CD4-positive, alpha-beta T cell treated with Interleukin-15 for 4 hours (primary cell): Measurements from ENCODE around the gene WIPF2.

ENCODE experiments used
- DNase-seq: peaks from one replicate; pipeline ENCODE4 v3.0.0-alpha.2; 2020; ENCODE audit warnings: low spot score

The WIPF2 gene

GRCh38 chr17:40218740-40219593 lies at the start of gene WIPF2:
Gene WIPF2 (plus strand): TSS chr17:40219304. CDS start chr17:40256460, 37,156 bp downstream.
- DNase-seq = peak; percentile 96

GRCh38 chr17:40170325-40170724 lies 48.8 kb upstream of the WIPF2 start:
- DNase-seq = no peak

GRCh38 chr17:40171750-40172149 lies 47.4 kb upstream of the WIPF2 start:
- DNase-seq = no peak

- no peak for DNase-seq
Measured at GRCh38 chr17:40173091-40173777, 45.9 kb upstream of the WIPF2 start.

GRCh38 chr17:40173778-40174135 lies 45.3 kb upstream of the WIPF2 start:
- DNase-seq = no peak

- DNase-seq = no peak
Measured at GRCh38 chr17:40174514-40174913, 44.6 kb upstream of the WIPF2 start.

GRCh38 chr17:40175928-40176753 lies 43.0 kb upstream of the WIPF2 start:
- DNase-seq = no peak

- DNase-seq = no peak
Measured at GRCh38 chr17:40176754-40177110, 42.4 kb upstream of the WIPF2 start.

GRCh38 chr17:40177275-40177874 lies 41.7 kb upstream of the WIPF2 start, which contains the start of gene RAPGEFL1:
Gene RAPGEFL1 (plus strand): TSS chr17:40177470. CDS start chr17:40177862, 392 bp downstream.
- peak; percentile 78 for DNase-seq

GRCh38 chr17:40178021-40178601 lies 41.0 kb upstream of the WIPF2 start:
- DNase-seq = no peak

GRCh38 chr17:40178660-40179059 lies 40.4 kb upstream of the WIPF2 start:
- no peak for DNase-seq

- DNase-seq = no peak
Measured at GRCh38 chr17:40179923-40180659, 39.0 kb upstream of the WIPF2 start.

GRCh38 chr17:40180694-40181093 lies 38.4 kb upstream of the WIPF2 start:
- no peak for DNase-seq

- DNase-seq = no peak
Measured at GRCh38 chr17:40181205-40181604, 37.9 kb upstream of the WIPF2 start.

- no peak for DNase-seq
Measured at GRCh38 chr17:40182606-40183005, 36.5 kb upstream of the WIPF2 start.

- no peak for DNase-seq
Measured at GRCh38 chr17:40187238-40187637, 31.9 kb upstream of the WIPF2 start.

- no peak for DNase-seq
Measured at GRCh38 chr17:40188694-40189093, 30.4 kb upstream of the WIPF2 start.

- DNase-seq = no peak
Measured at GRCh38 chr17:40190197-40191021, 28.7 kb upstream of the WIPF2 start.

- DNase-seq = peak; percentile 65
Measured at GRCh38 chr17:40191237-40192208, 27.6 kb upstream of the WIPF2 start.
